Urinary bladder (tissue), 4 donors: Measurements from ENCODE around the gene ZNF709. TPM values are rescaled to one million over a fixed set of nuclear protein-coding genes. Genes with fewer than 3 reads are reported as not detected.
"Not testable (repeated sequence)": the region's sequence is repeated elsewhere in the genome, so short reads cannot be mapped to it uniquely, and the experiment has no call there.

Experiments
- DNase-seq: peaks from one replicate; pipeline ENCODE4 v3.0.0-alpha.2; 2015; ENCODE audit errors: extremely low spot score
- H3K27ac ChIP-seq: one replicate; pipeline ENCODE4 v1.5.1; 2013; ENCODE audit warnings: low read depth, mild to moderate bottlenecking, moderate library complexity
- H3K36me3 ChIP-seq: one replicate; pipeline ENCODE4 v1.6.1; 2013; ENCODE audit warnings: mild to moderate bottlenecking, moderate library complexity; ENCODE audit not compliant: insufficient read depth
- H3K4me1 ChIP-seq: one replicate; pipeline ENCODE4 v1.6.1; 2013; ENCODE audit warnings: mild to moderate bottlenecking, moderate library complexity; ENCODE audit not compliant: insufficient read depth
- H3K4me3 ChIP-seq: one replicate; pipeline ENCODE4 v1.5.1; 2013; ENCODE audit warnings: low read depth, low read length
- WGBS: extraction: QIAGEN DNeasy Blood & Tissue Kit; methylation state at CpG from one replicate; pipeline ENCODE4 v1.1.7; 2013; 5-methylcytosine and 5-hydroxymethylcytosine counted together
- polyA plus RNA-seq: library from polyadenylated mRNA; stranded (reverse); fragments of 200-250 nt; gene quantifications from one replicate; pipeline ENCODE4 v1.2.3, GENCODE V29; 2013
- small RNA-seq: library from RNA; depleted of rRNA; stranded (forward); fragments of <200 nt; gene quantifications from one replicate; pipeline ENCODE3, GENCODE V24; 2014
- total RNA-seq: library from RNA; depleted of rRNA; stranded (reverse); fragments of >200 nt; gene quantifications from one replicate; pipeline ENCODE4 v1.2.3, GENCODE V29; 2014
- donor health status: healthy with polysubstance abuse.
- donor health status: healthy.

ZNF709 gene
- total and polyA plus RNA-seq, 2 donors, result 1.1 to 16.1 TPM

DNA sequence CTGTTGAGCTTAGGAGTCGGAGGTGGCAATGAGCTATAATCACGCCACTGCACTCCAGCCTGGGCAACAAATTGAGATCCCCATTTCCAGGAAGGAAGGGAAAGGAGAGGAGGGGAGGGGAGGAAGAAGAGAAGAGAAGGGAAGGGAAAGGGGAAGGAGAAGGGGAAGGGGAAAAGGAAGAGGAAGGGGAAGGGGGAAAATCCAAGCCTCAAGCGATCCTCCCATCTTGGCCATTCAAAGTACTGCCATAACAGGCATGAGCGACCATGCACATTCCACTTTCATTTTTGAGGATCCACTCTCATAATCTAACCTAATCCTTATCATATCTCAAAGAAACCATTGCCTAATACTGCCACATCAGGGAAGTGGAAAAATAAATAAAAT lies 58.7 kb downstream of the ZNF709 start:
- WGBS, result 96% methylated on average over 4 of the region's 4 CpGs
- Histone ChIP-seq H3K27ac (no peak overlapping the region), H3K36me3 (no peaks in the 10 kb centered on the region), H3K4me1 (no peaks in the 10 kb centered on the region), H3K4me3 (no peak overlapping the region)
- DNase-seq, result no peak

DNA sequence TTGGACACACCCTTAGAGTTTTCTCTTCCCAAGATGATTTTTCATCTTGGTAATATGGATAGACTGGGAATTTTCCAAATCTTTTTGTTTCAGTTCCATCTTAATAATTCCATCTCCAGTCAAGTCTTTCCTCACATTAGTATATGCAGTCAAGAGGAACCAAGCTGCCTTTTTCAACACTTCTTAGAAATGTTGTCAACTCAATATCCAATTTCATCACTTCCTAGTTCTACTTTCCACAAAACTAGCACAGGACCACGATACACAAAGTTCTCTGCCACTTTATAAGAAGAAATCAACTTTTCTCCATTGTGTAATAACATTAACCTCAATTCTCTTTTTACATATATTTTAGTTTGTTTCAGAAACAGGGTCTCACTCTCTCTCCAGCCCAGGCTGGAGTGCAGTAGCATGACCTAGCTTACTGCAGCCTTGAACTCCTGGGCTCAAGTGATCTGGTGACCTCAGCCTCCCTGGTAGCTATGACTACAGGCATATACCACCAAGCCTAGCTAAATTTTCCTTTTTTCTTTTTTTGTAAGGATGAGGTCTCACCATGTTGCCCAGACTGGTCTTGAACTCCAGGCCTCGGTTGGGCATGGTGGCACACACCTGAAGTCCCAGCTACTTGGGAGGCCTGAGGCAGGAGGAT lies 59.3 kb downstream of the ZNF709 start:
- H3K27ac ChIP-seq, result no peak overlapping the region
- no peaks in the 10 kb centered on the region for H3K36me3 ChIP-seq
- H3K4me1 ChIP-seq, result no peaks in the 10 kb centered on the region
- WGBS, result 98% methylated on average over 2 of the region's 2 CpGs
- no peak overlapping the region for H3K4me3 ChIP-seq
- no peak for DNase-seq

DNA sequence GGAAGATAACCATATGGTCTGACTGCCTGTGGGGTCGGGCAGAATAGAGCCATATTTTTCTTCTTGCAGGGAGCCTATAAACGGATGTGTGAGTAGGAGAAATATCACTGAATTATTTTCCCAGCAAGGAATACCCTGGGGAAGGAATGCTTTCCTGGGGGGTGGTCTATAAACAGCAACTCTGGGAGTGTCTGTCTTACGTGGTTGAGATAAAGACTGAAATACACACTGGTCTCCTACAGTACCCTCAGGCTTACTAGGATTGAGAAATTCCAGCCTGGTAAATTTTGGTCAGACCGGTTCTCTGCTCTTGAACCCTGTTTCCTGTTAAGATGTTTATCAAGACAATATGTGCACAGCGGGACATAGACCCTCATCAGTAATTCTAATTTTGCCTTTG lies 67.3 kb downstream of the ZNF709 start:
- 92% methylated on average over 5 of the region's 5 CpGs for WGBS
- H3K36me3 ChIP-seq, DNase-seq, H3K27ac ChIP-seq, H3K4me1 ChIP-seq, H3K4me3 ChIP-seq: not testable (repeated sequence)

DNA sequence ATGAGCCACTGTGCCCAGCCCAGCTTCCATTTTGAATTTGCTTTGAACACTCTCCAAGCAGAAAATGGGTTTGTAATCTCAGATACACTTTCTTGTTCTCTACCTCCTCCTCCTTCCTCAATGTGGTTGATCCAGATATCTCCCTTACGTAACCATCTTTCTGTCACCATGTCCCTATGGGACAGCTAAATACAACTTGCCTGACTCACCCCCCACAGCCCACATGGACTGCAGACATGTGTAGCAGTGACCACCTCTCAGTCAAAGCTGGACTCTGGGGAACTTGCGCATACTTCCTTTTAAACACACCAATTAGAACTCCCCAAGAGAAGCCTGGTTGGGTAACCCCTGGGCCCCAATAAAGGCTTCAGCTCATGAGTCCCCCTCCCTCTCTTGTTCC lies 72.7 kb downstream of the ZNF709 start:
- WGBS, result 95% methylated on average over 2 of the region's 2 CpGs
- H3K36me3 ChIP-seq, result no peaks in the 10 kb centered on the region
- no peak overlapping the region for H3K4me3 ChIP-seq
- no peaks in the 10 kb centered on the region for H3K4me1 ChIP-seq
- no peak for DNase-seq
- H3K27ac ChIP-seq, result no peak overlapping the region

Small RNA genes within 50 kb of the gene (small RNA-seq; reads per million reads assigned to genes)
- gene MTCO1P27 (not detected), gene PPIAP20 (not detected)

Other genes starting within 250 kb of the ZNF709 start
- 28.3 TPM for gene ZNF44, start 189.9 kb downstream of the ZNF709 start, total RNA-seq
- gene ZNF44, start 189.9 kb downstream of the ZNF709 start, polyA plus RNA-seq, result 9.1 TPM
- gene ZNF563, start 151.2 kb downstream of the ZNF709 start, total RNA-seq, result 8.4 TPM
- 3.5 TPM for gene ZNF563, start 151.2 kb downstream of the ZNF709 start, polyA plus RNA-seq
- gene ZNF442, start 119.1 kb downstream of the ZNF709 start, total RNA-seq, result 13.4 TPM
- 3.8 TPM for gene ZNF442, start 119.1 kb downstream of the ZNF709 start, polyA plus RNA-seq
- 12.3 TPM for gene ZNF799, start 83.5 kb downstream of the ZNF709 start, total RNA-seq
- gene ZNF799, start 83.5 kb downstream of the ZNF709 start, polyA plus RNA-seq, result 4.4 TPM
- gene ZNF443, start 43.8 kb downstream of the ZNF709 start, total RNA-seq, result 12.8 TPM
- 2.7 TPM for gene ZNF443, start 43.8 kb downstream of the ZNF709 start, polyA plus RNA-seq
- 25.0 TPM for gene ZNF564, start 66.7 kb upstream of the ZNF709 start, total RNA-seq
- 6.6 TPM for gene ZNF564, start 66.7 kb upstream of the ZNF709 start, polyA plus RNA-seq
- gene ZNF490, start 126.0 kb upstream of the ZNF709 start, total RNA-seq, result 9.0 TPM
- gene ZNF490, start 126.0 kb upstream of the ZNF709 start, polyA plus RNA-seq, result 1.0 TPM
- gene ZNF791, start 126.1 kb upstream of the ZNF709 start, total RNA-seq, result 38.3 TPM
- 12.0 TPM for gene ZNF791, start 126.1 kb upstream of the ZNF709 start, polyA plus RNA-seq
- gene MAN2B1, start 181.9 kb upstream of the ZNF709 start, total RNA-seq, result 31.1 TPM
- gene MAN2B1, start 181.9 kb upstream of the ZNF709 start, polyA plus RNA-seq, result 60.0 TPM
- gene WDR83, start 182.0 kb upstream of the ZNF709 start, total RNA-seq, result 5.1 TPM
- 17.5 TPM for gene WDR83, start 182.0 kb upstream of the ZNF709 start, polyA plus RNA-seq
- gene DHPS, start 197.1 kb upstream of the ZNF709 start, total RNA-seq, result 29.9 TPM
- 99.0 TPM for gene DHPS, start 197.1 kb upstream of the ZNF709 start, polyA plus RNA-seq
- not detected for gene GNG14, start 203.2 kb upstream of the ZNF709 start, total RNA-seq
- gene GNG14, start 203.2 kb upstream of the ZNF709 start, polyA plus RNA-seq, result not detected
- gene FBXW9, start 211.8 kb upstream of the ZNF709 start, total RNA-seq, result 2.6 TPM
- gene FBXW9, start 211.8 kb upstream of the ZNF709 start, polyA plus RNA-seq, result 8.9 TPM
- 35.4 TPM for gene TNPO2, start 239.1 kb upstream of the ZNF709 start, total RNA-seq
- gene TNPO2, start 239.1 kb upstream of the ZNF709 start, polyA plus RNA-seq, result 50.7 TPM
- gene TRIR, start 249.9 kb upstream of the ZNF709 start, total RNA-seq, result 59.5 TPM
- gene TRIR, start 249.9 kb upstream of the ZNF709 start, polyA plus RNA-seq, result 285 TPM